KOPT-K1 (cell line): ENCODE measurements around the gene SLC29A3.

Source experiments
- H3K27ac ChIP-seq: fragments of 200-600 bp; sonication (generic); 2 replicates; pipeline ENCODE4 v1.5.1; 2016; ENCODE audit warnings: antibody characterized with exemption, mild to moderate bottlenecking, low read depth, low read length; ENCODE audit not compliant: poor library complexity, severe bottlenecking
- H3K36me3 ChIP-seq: fragments of 200-600 bp; sonication (generic); 2 replicates; pipeline ENCODE4 v1.5.1; 2017; ENCODE audit warnings: antibody characterized with exemption, mild to moderate bottlenecking, low read length, moderate library complexity; ENCODE audit not compliant: insufficient read depth
- H3K9me3 ChIP-seq: fragments of 200-600 bp; sonication (generic); 2 replicates; pipeline ENCODE4 v1.5.1; 2017; ENCODE audit warnings: antibody characterized with exemption, low read length, mild to moderate bottlenecking; ENCODE audit not compliant: insufficient read depth, poor library complexity, severe bottlenecking

SLC29A3 gene

GRCh38 chr10:71280216-71280615 is 38.8 kb upstream of the SLC29A3 start:
- H3K36me3 ChIP-seq, result no peaks in the 10 kb centered on the region
- H3K27ac ChIP-seq, result no peak overlapping the region
- H3K9me3 ChIP-seq, result no peaks in the 10 kb centered on the region

- no peak overlapping the region for H3K27ac ChIP-seq
Measured at GRCh38 chr10:71280825-71281224, 38.2 kb upstream of the SLC29A3 start.

GRCh38 chr10:71281646-71282322 is 37.3 kb upstream of the SLC29A3 start:
- H3K27ac ChIP-seq, result no peak overlapping the region
- H3K9me3 ChIP-seq, result no peaks in the 10 kb centered on the region
- no peaks in the 10 kb centered on the region for H3K36me3 ChIP-seq

More at GRCh38 chr10:71280825-71281224, 38.2 kb upstream of the SLC29A3 start:
- Histone ChIP-seq H3K36me3 (no peaks in the 10 kb centered on the region), H3K9me3 (no peaks in the 10 kb centered on the region)

DNA sequence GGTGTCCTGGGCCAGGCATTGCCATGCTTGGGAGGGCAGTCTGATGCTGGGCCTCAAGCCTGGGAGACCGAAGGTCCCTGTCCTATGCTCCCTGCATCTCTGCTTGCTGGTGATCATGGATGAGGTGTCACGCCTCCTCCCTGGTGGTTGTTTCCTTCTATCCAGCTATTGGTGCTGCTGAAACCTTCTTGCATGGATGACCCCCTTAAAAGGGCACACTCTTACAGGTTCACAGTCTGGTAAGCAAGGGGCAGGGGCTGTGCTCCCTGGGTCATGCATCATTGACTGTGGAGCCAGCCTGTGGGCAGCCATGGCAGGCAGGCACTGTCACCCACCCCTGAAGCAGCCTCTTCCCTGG is 36.8 kb upstream of the SLC29A3 start:
- H3K36me3 ChIP-seq, result no peaks in the 10 kb centered on the region
- H3K9me3 ChIP-seq, result no peaks in the 10 kb centered on the region
- H3K27ac ChIP-seq, result no peak overlapping the region

DNA sequence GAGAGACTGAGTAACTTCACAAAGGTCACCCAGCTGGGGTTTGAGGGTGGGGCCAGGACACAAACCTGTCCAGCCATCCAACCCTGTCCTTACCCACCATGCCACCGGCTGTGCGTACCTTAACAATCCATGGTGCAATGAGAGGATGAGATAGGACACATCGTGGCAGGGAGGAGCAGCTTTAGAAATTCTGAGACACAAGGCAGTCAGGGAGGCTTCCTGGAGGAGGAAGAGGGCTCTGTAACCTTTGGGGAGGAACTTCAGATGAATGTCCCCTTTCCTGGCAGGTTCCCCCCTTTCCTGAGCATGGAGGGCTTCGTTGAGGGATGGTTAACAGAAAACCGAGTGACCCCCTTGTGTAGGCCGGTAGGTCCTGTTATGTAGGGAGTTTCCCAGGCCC is 35.6 kb upstream of the SLC29A3 start:
- Histone ChIP-seq H3K27ac (no peak overlapping the region), H3K9me3 (no peaks in the 10 kb centered on the region), H3K36me3 (no peaks in the 10 kb centered on the region)

GRCh38 chr10:71283876-71284275 is 35.2 kb upstream of the SLC29A3 start:
- no peaks in the 10 kb centered on the region for H3K9me3 ChIP-seq
- no peaks in the 10 kb centered on the region for H3K36me3 ChIP-seq
- no peak overlapping the region for H3K27ac ChIP-seq

DNA sequence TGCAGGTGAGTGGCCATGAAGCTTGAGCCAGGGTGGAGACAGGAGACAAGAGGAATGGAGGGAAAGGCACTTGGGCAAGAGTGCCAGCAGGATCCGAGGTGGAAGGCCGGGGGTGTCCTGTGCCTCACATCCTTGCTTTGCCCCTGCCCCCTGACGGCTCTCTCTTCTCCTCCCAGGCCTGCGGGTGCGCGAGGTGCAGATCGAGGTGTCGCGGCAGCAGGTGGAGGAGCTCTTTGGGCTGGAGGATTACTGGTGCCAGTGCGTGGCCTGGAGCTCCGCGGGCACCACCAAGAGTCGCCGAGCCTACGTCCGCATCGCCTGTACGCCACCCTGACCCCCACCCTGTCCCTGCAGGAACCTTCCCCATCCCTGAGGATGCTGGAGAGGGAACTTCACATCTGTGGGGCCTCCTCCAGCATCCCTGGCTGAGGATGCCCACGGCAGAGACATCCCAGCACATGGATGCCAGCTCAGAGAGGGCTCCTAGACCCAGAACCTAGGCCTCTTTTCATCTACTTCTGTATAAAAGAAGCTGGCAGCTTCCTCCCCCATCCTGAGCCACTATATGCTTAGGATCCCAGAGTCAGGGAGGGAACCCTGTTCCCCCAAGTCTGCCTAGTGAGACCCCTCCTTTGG is 34.4 kb upstream of the SLC29A3 start:
- no peak overlapping the region for H3K27ac ChIP-seq
- H3K9me3 ChIP-seq, result no peaks in the 10 kb centered on the region
- no peaks in the 10 kb centered on the region for H3K36me3 ChIP-seq

- H3K27ac ChIP-seq, result no peak overlapping the region
- H3K36me3 ChIP-seq, result no peaks in the 10 kb centered on the region
- no peaks in the 10 kb centered on the region for H3K9me3 ChIP-seq
Measured at GRCh38 chr10:71285180-71285545, 33.9 kb upstream of the SLC29A3 start.

DNA sequence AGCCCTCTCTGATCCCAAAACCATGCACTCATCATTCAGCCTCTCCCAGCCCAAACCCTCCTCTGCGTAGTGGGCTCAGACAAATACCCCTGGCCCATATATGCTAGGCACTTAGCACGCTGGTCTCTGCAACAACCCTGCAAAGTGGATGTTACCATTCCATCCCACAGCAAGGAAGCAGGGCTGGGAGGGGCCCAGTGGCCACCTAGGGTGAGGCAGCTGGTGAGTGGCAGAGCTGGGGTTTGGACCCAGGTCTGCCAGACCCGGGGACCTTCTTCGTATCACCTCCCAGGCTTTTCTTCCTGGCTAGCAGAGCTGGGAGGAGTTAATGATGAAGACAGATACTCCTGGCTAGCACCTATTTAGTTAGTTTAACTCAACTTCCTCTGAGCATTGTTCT is 33.1 kb upstream of the SLC29A3 start:
- H3K9me3 ChIP-seq, result no peaks in the 10 kb centered on the region
- H3K36me3 ChIP-seq, result no peaks in the 10 kb centered on the region
- no peak overlapping the region for H3K27ac ChIP-seq

DNA sequence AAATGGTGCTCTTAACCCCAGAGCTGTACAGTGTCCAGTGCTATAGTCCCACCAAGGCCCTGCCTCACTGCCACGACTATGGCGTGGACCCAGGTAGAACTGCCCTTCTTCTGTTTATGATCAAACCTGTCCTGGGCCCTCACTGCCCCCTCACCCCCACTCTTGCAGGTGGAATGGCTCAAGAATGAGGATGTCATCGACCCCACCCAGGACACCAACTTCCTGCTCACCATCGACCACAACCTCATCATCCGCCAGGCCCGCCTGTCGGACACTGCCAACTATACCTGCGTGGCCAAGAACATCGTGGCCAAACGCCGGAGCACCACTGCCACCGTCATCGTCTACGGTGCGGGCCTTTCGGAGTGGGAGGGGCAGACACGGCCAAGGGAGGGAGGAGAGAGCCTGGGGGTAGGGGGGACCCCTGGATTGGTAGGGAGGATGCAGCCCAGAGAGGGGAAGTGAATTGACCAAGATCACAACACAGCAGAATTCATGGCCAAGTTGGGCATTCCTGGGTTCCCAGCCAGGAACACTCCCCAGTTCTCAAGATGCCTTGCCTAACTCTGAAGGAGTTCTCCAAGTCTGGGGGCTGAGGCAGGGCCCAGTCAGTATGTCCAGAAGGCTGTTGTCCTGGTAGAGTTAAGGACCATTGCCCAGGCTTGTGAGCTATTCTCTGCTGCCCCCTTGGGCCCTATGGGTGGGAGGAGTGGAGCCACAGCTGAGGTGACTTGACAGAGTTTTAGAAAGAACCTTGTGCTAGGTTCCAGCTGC is 32.4 kb upstream of the SLC29A3 start:
- no peak overlapping the region for H3K27ac ChIP-seq

GRCh38 chr10:71287456-71287855 is 31.6 kb upstream of the SLC29A3 start:
- Histone ChIP-seq H3K9me3 (no peaks in the 10 kb centered on the region), H3K27ac (no peak overlapping the region), H3K36me3 (no peaks in the 10 kb centered on the region)

More for the DNA sequence above, 32.4 kb upstream of the SLC29A3 start:
- no peaks in the 10 kb centered on the region for H3K9me3 ChIP-seq
- no peaks in the 10 kb centered on the region for H3K36me3 ChIP-seq

DNA sequence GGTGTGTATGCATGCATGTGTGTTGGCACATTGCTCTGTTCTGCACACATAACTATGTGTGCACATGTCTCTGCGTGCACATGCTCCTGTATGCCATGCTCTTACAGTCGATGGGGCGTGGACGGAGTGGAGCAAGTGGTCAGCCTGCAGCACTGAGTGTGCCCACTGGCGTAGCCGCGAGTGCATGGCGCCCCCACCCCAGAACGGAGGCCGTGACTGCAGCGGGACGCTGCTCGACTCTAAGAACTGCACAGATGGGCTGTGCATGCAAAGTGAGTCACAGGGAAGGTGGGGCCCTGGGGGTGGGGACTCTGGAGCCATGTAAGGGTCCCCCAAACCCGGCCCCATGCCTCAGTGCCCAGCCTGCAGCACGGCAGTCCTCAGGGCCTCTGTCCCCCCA is 30.6 kb upstream of the SLC29A3 start:
- H3K36me3 ChIP-seq, result no peaks in the 10 kb centered on the region
- no peaks in the 10 kb centered on the region for H3K9me3 ChIP-seq
- no peak overlapping the region for H3K27ac ChIP-seq

GRCh38 chr10:71289421-71290130 is 29.5 kb upstream of the SLC29A3 start:
- Histone ChIP-seq H3K27ac (no peak overlapping the region), H3K36me3 (no peaks in the 10 kb centered on the region), H3K9me3 (no peaks in the 10 kb centered on the region)

DNA sequence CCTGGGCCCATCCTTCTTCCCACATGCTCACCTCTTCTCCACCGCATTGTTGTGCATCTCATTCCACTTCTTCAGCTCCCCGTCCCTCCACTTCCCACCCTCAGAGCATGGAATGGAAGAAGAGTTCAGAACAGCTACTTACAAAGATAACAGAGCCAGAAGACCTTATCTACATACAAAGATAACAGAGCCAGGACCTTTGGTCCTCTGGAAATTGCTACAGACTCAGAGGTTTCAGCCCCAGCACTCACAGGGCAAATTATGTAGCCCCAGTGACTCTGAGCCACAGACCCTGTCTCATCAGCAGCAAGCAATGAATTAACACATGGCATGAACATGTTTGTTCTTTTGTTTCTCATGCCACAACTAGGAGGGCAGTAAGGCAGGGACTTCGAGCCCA is 28.7 kb upstream of the SLC29A3 start:
- H3K36me3 ChIP-seq, result no peaks in the 10 kb centered on the region
- no peak overlapping the region for H3K27ac ChIP-seq

GRCh38 chr10:71290806-71291527 is 28.1 kb upstream of the SLC29A3 start:
- no peaks in the 10 kb centered on the region for H3K36me3 ChIP-seq
- no peak overlapping the region for H3K27ac ChIP-seq
- no peaks in the 10 kb centered on the region for H3K9me3 ChIP-seq

More for the DNA sequence above, 28.7 kb upstream of the SLC29A3 start:
- no peaks in the 10 kb centered on the region for H3K9me3 ChIP-seq
